Activated CD8-positive, alpha-beta memory T cell treated with anti-CD3 and anti-CD28 coated beads, Interleukin-2, amount 50 U/mL, for 1 hour (primary cell): ENCODE data around the gene GSG1.

Experiments used
- DNase-seq: peaks from one replicate; pipeline ENCODE4 v3.0.0-alpha.2; 2020; ENCODE audit errors: extremely low read depth

GSG1 gene

GRCh38 chr12:13120413-13120812, 16.9 kb upstream of the GSG1 start:
- no peak for DNase-seq

- no peak for DNase-seq
Measured at GRCh38 chr12:13119826-13120225, 16.4 kb upstream of the GSG1 start.

- DNase-seq: no peak
Measured at GRCh38 chr12:13117029-13117428, 13.6 kb upstream of the GSG1 start.

- DNase-seq: no peak
Measured at GRCh38 chr12:13116259-13116658, 12.8 kb upstream of the GSG1 start.

GRCh38 chr12:13114251-13115052, 11.0 kb upstream of the GSG1 start:
- DNase-seq: no peak

GRCh38 chr12:13112968-13113367, 9.5 kb upstream of the GSG1 start:
- DNase-seq: no peak

- no peak for DNase-seq
Measured at GRCh38 chr12:13106666-13107065, 3.2 kb upstream of the GSG1 start.

GRCh38 chr12:13105781-13106180, 2.3 kb upstream of the GSG1 start:
- DNase-seq: no peak

- no peak for DNase-seq
Measured at GRCh38 chr12:13104409-13104808, 942 bp upstream of the GSG1 start.

- no peak for DNase-seq
Measured at GRCh38 chr12:13102461-13103195, 839 bp downstream of the GSG1 start.

- DNase-seq: no peak
Measured at GRCh38 chr12:13101821-13102375, 1.6 kb downstream of the GSG1 start.

GRCh38 chr12:13100882-13101769, 2.3 kb downstream of the GSG1 start:
- DNase-seq: peak; percentile 82

GRCh38 chr12:13100605-13100881, 2.9 kb downstream of the GSG1 start:
- DNase-seq: no peak

- no peak for DNase-seq
Measured at GRCh38 chr12:13099844-13100604, 3.4 kb downstream of the GSG1 start.

- DNase-seq: no peak
Measured at GRCh38 chr12:13099066-13099843, 4.2 kb downstream of the GSG1 start.

GRCh38 chr12:13097491-13098011, 5.9 kb downstream of the GSG1 start:
- DNase-seq: no peak

- no peak for DNase-seq
Measured at GRCh38 chr12:13095266-13095995, 8.0 kb downstream of the GSG1 start.

- DNase-seq: no peak
Measured at GRCh38 chr12:13094367-13094766, 9.1 kb downstream of the GSG1 start.

GRCh38 chr12:13093848-13094220, 9.6 kb downstream of the GSG1 start:
- no peak for DNase-seq
